ENCODE results near the gene FZD7.

Gene FZD7

DNA sequence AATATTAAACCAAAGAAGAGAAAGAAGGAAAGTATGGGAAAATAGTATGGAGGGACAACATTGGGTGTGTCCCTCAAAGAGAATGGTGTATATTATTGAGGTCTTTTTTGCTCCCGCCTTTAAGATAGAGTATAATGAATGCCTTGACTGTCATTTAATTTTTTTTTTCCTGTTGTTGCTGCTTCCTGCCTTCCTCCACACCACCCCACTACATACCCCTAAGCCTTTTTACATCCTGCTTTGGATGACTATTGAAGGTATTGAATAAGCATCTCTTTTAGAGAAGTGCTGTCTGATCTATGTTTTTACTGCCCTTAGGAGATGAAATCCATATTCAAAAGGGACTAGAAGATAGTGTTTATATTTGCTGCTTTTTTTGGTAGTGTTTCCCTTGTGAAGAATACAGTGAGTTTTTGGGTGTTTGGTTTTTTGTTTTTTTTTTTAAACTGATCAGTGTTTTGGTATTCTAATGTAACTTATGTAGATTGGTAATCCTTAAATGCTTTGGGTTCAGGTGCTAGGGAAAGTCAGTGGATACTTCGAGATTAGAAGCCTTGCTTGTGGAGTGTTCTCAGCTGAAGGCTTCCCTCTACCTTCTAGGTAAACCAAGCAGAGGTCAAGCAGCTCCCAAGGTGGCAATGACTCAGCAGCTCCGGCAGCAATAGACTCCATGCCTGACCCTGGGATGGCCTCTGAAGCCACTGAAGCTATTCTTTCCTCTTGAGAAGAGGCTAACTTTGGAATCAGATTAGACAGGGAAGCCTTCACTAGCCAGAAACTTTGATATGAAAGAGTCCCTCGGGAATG is 5.0 kb downstream of the FZD7 start:
- DNase-seq, result no peak

DNA sequence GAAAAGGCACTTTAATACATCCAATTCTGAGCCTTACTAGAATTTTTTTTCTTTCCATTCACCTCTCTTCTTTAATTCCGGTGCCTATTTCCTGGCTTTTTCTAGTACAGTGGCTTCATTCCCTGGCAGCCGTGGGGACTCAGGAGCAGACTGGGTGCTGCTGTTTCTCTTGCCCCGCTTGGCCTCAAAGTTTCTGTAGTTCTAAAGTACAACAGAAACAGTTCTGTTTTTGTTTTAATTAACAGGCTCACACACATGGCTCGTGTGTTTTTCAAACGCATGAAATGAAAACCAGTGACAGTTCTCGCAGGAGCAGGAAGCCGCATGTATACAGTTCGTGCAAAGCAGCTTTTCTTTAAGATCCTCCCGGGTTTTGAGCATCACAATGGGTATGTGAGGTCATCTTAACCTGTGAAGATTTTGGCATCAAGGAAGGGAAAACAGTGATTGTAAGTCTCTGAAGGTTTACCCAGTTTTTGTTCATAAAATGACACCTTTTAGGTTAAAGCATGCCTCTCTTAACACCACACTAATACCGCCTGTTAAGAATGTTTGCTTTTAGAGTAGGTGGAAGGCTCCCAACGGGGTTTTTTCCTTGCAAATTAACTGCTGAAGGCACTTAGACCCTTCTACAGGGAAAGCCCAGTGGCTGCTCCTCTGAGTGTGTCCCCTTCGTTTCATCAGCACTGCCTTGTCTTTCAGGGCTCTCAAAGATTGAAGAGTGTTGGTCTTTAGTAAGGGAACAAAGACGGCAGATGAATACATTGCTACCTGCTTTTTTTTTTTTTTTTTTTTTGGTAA is 5.8 kb downstream of the FZD7 start:
- DNase-seq, result no peak

DNA sequence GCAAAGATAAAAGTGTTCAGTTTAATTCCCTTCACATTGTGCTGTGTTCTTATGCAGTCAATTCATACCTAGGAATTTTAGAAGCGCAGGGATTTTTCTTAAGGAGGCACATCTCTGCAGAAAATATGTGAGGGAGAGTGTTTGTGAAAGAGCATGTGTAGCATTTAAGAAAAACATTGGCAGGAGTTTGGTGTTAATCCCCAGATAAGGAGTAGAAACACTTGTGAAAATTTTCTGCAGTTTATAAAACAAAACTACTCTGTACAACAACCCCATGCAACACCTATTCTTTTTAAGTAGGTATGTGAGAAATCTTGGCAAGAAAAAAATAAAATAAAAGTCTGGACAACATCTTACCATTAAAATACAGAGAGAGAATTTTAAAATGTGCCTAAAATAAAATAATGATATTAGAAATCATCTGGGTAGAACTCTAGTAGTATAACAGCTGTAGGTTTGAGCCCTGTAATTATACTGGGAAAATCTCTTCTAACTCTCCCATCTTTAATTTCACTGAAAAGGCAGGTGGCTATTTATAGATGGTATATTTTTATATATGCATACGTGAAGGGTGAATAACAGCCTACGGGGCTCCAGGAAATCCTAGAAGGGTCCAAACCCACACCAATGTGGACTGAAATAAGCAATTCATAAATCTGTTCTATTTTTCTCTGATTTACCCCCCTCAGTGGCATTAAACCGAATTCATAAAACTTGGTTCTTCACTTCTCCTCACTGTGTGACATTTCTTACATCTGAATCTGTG is 6.6 kb downstream of the FZD7 start:
- DNase-seq, result no peak

DNA sequence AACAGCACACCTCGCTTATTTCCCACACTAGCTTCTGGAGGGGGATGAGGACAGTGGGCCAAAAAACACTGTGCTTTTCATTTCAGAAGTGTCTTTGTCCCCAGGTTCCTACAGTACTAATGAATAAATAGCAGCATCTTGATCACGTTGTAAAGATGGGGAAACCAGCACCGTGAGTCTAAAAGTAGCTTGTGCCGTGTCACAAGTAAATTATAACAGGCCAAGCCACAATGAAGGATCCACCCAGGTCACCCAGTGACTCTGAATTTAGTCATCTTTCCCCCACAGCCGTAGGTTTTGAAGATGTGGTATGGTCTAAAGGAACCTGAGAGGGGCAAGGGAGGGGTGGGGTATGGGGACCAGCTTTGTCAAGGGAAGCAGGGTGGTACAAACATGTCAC is 8.8 kb downstream of the FZD7 start:
- DNase-seq, result no peak

GRCh38 chr2:202043475-202043874 is 9.8 kb downstream of the FZD7 start:
- no peak for DNase-seq

DNA sequence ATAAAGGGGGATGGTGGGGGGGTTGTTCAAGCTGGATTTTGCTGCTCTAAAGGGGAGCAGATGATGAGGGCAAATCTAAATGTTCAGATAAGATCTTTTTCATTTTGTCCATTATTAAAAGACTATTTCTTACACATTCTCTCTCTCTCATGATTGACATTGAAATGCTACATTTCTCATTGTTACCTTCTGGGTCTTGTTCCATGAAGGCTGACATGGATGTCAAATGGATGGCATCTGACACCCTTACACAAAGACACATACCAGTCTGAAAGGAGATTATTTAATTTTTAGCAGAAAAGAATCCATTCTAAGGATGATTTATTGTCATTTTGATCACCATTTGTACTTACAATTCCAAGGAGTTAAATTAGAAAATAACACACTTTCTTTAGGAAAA is 11.1 kb downstream of the FZD7 start:
- DNase-seq, result no peak

GRCh38 chr2:202046572-202046971 is 12.9 kb downstream of the FZD7 start:
- DNase-seq, result no peak

DNA sequence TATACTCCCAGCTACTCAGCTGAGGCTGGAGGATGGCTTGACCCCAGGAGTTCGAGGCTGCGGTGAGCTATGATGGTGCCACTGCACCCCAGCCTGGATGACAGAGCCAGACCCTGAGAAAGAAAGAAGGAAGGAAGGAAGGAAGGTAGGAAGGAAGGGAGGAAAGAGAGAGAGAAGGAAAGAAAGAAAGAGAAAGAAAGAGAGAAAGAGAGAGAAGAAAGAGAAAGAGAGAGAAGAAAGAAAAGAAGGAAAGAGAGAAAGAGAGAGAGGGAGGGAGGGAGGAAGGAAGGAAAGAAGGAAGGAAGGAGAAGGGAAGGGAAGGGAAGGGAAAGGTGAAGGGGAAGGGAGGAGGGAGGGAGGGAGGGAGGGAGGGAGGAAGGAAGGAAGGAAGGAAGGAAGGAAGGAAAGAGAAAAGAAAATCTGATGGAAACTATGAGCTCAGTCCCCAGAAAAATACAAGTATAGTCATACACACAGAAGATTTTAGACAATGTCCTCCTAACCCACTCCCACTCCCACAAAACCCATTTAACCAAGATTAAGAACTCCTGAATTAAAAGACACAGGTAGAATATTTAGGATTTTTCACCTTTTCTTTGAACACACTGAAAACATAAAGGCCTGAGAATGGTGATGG is 15.6 kb downstream of the FZD7 start:
- no peak for DNase-seq

DNA sequence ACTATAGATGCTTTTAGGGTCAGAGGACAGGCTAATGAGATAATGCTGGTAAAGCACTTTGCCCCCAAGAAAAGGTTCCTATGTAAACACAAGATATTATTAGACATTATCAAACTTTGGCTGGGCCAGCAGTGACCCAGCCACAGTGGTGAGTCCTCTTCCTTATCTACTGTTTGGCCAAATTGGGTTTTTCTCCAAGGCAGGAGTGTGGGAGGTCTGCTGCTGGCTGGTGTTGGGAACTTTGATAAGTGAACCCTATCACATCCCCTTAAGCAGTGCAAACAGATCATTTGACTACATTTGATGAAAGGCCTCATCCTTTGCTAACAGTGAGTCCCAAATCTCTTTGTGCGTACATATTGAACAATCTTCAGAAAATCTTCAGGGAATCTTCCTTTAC is 16.2 kb downstream of the FZD7 start:
- DNase-seq, result no peak

GRCh38 chr2:202050652-202051051 is 17.0 kb downstream of the FZD7 start:
- DNase-seq, result no peak

- no peak for DNase-seq
These were observed 18.0 kb downstream of the FZD7 start for GRCh38 chr2:202051499-202052161.

DNA sequence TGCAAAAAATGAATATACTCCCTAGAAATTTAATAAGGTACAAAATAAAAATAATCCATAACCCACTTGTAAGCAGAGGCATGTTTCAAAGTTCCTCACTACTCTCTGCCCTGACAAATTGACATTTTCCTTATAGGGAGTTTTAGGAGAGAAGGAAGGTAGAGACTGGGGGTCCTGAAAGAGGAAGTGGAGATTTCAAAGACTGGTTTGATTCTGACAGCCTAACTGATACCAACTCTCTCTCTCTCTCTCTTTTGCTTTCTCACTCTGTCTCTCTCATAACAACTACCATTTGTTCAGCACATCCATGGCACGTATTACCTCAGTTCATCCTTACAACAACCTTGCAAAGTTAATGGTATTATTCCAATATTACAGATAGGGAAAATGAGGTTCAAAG is 18.6 kb downstream of the FZD7 start:
- no peak for DNase-seq

DNA sequence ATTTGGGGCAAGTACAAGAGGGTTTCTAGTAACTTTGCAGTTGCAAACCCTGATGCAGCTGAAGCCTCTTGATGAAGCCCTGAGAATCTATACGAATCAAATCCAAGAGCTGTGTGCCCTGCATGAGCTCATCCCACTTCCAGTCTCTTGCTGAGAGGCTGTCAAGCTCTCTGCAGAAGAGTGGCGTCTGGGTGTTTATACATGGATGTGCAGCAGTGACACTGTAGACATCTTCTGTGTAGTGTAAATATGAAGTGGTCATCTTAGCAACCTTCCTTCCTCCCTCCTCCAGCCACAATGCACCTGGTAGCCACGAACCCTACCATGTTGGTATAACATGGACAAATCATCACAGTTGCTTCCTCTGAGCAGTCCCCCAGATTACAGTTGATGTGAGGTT is 21.0 kb downstream of the FZD7 start:
- DNase-seq, result no peak

DNA sequence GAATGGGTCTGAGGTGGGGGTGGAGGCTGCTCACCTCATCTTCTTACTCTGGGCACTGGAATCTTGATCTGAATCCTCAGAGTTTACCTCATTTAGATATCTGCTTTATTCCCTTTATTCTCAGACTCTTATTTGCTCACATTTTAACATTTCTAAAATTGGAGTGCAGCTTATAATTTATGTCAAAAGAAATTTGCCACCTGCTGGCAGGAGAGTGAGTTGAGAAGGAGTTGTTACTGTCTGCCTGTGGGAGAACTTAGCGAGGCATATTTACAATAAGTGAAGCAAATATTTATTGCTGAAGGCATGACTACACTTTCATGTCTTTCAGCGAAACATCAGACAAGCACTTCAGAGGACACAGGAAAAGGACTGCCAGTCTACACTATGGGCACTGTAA is 23.0 kb downstream of the FZD7 start:
- DNase-seq, result no peak

DNA sequence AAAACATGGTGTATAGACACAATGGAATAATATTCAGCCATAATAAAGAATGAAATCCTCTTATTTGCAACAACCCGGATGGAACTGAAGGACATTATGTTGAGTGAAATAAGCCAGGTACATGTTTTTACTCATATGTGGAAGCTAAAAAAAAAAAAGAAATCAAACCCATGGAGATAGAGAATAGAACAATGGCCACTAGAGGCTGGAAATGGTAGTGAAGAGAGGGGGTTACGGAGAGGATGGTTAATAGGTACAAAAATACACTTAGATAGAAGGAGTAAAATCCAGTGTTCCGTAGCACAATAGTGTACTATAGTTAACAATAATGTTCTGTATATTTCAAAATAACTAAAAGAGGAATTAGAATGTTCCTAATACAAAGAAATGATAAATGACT is 26.6 kb downstream of the FZD7 start:
- DNase-seq, result no peak

GRCh38 chr2:202061695-202062094 is 28.0 kb downstream of the FZD7 start:
- DNase-seq, result no peak

DNA sequence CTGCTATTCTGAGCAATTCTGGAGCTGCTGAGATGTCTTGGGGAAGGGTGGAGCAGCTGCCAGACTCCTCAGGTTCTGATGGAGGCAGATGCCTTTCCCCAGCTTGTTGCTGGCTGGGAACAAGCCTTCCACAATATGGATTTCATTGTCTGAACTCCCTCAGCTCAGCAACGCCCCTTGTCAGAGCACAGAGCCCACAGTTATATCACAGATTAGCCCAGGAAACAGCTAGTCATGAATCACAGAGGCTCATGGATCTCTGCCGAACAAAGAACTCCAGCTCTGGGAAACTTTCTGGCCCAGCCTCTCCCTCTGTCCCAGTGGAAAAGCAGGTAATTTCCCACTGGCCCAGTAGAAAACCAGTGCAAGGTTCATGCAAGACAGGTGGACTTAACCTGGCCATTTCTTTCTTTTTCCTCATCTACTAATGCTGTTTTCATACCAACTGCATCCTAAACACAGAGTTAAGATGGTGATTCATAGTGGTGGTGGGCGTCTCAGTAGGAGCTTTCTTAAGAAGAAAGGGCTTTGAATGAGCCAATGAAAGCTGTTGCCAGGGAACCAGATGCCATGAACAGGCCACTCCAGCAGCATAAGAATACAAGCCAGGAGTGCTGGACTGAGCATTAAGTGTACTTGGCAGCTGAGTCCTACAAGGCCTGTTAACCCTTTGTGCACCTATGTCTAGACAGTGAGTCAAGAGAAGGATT is 30.7 kb downstream of the FZD7 start:
- DNase-seq, result no peak

DNA sequence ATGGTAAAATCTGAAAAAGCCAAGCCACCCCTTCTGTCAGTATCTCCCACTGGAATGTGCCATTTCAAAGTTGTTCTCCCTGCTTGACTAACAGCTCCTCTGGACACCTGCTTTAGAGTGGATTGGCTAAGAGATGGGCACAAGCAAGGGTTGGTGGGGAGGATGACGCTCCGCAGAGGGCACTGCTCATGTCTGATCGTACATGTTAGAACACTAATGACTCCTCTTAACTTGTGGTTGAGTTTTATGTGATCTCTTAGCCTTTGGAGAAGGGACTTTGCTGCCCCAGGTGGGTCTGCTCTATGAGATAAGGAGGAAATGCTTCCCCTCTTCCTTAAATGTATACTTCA is 31.2 kb downstream of the FZD7 start:
- DNase-seq, result no peak

DNA sequence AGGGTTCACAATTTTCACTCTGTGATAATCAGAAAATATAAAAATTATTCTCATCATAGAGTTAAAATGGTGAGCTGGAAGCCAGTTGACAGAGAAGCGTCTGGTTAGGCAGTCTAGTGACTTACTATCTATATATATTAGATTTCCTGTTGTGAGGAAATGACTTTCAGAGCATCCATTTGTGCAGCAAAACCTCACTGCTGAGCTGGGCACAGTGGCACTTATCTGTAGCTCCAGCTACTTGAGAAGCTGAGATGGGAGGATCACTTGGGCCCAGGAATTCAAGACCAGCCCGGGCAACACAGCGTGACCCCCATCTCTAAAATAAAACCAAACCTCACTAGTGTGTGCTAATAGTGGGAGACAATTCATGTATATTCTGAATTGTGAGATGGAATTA is 32.2 kb downstream of the FZD7 start:
- no peak for DNase-seq

DNA sequence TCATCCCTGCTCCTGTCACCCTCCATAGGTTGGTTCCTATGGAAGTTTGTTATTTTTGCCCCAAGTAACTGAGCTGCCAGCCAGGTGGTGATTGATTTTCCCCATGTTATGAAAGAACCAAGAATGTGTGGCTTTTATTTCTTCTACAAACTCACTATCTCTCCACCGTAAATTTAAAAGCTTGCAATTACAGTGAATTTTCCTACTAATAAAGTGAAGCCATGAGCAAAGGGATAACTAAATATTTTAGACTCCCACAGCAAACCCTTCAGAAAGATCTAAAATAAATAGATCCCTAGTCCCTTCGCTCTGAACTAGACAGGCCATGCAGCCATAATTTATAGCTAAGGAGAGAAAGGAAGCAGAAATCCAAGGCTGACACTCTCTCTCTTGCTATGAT is 33.2 kb downstream of the FZD7 start:
- no peak for DNase-seq

DNA sequence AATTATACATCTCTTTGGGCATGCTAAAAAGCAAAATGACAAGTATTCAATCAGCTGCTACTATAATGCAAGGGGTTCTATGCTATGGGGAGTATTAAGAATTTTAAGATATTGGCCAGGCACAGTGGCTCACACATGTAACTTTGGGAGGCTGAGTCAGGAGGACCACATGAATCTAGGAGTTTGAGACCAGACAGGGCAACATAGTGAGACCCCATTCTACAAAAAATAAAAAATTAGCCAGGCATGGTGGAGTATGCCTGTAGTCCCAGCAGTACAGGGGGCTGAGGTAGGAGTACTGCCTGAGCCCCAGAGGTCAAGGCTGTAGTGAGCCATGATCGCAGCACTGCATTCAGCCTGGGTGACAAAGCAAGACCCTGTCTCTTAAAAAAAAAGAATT is 33.9 kb downstream of the FZD7 start:
- DNase-seq, result no peak
